Tibial nerve (tissue), 4 donors: Measurements from ENCODE around the gene EML5.

Experiments used
- EP300 ChIP-seq, 2 donors: sonication (generic); formaldehyde crosslinking; IDR thresholded peaks; one replicate each; pipeline ENCODE4 v1.6.1; 2017; ENCODE audit warnings: antibody characterized with exemption in 2 of 2, mild to moderate bottlenecking in 1 of 2
- POLR2A ChIP-seq, 2 donors: fragments of 450-650 bp; IDR thresholded peaks; one replicate each; pipeline ENCODE4 v1.6.1; 2017; ENCODE audit warnings: antibody characterized with exemption in 2 of 2, mild to moderate bottlenecking in 2 of 2, moderate library complexity in 2 of 2
- TF ChIP-seq, protein P1 (sequence below), 5 experiments: fragments of 200-600 bp in 3 of 5; fragments of 450-650 bp in 2 of 5; sonication (generic) in 3 of 5; IDR thresholded peaks; one replicate each; pipeline ENCODE4 v1.5.1; 2016 to 2019; ENCODE audit warnings: antibody characterized with exemption in 5 of 5, mild to moderate bottlenecking in 3 of 5, moderate library complexity in 2 of 5

DNA sequence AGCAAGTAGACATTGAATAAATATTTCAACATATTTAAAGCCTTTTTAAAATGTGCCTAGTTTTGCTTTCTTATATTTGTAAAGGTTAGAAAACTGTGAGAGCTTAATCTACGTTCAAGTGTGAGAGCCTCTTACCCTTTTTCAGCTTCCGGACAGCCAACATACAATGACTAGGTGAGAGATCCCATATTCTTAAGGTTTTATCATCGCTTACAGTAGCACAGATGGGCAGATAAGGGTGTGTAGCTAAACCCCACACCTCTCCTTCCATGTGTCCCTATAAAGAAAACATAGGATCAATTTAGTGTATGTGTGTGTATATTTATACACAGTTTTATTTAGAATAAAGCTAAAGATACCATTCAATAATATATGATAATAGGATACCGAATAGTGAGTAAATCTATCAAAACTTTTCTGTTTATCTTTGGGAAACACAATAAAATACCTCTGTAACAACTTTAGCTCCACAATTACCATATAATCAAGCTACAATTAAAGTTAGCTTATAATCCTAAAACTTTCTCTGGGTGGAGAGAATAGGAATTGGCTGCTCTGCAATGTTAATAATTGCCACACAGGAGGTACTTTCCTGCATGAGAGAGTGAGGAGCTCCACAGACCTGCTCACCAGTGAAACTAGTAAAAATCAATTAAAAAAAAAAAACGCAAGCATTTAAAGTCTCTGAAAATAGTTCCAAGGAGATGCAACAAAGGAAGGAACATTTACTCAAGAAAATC, 110.8 kb downstream of the EML5 start:
- TF ChIP-seq, protein P1, sequence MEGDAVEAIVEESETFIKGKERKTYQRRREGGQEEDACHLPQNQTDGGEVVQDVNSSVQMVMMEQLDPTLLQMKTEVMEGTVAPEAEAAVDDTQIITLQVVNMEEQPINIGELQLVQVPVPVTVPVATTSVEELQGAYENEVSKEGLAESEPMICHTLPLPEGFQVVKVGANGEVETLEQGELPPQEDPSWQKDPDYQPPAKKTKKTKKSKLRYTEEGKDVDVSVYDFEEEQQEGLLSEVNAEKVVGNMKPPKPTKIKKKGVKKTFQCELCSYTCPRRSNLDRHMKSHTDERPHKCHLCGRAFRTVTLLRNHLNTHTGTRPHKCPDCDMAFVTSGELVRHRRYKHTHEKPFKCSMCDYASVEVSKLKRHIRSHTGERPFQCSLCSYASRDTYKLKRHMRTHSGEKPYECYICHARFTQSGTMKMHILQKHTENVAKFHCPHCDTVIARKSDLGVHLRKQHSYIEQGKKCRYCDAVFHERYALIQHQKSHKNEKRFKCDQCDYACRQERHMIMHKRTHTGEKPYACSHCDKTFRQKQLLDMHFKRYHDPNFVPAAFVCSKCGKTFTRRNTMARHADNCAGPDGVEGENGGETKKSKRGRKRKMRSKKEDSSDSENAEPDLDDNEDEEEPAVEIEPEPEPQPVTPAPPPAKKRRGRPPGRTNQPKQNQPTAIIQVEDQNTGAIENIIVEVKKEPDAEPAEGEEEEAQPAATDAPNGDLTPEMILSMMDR (IDR thresholded peaks at IDR 0.05) = no peak
- TF ChIP-seq POLR2A (IDR thresholded peaks at IDR 0.05) (no peak), EP300 (IDR thresholded peaks at IDR 0.05) (no peak)
